Psoas muscle (tissue), 8 donors: ENCODE results near the gene PDHX. TPM values are rescaled to one million over a fixed set of nuclear protein-coding genes. Genes with fewer than 3 reads are reported as not detected.

Experiments used
- ATAC-seq, 4 donors: fragments of 200-7000 bp; cut with Tn5 transposase; one replicate each; pipeline ENCODE4 v1.9.1; 2020; ENCODE audit warnings: moderate library complexity in 3 of 4, mild to moderate bottlenecking in 2 of 4
- DNase-seq, 2 donors: peaks; one replicate each; pipeline ENCODE4 v3.0.0-alpha.2; 2020
- H3K27ac ChIP-seq: fragments of 200-600 bp; one replicate; pipeline ENCODE4 v1.8.0; 2022
- H3K27me3 ChIP-seq, 3 donors: fragments of 200-600 bp in 1 of 3; one replicate each; pipeline versions ENCODE4 v1.6.1 to v1.8.0; 2013 to 2022; ENCODE audit warnings: low read length in 2 of 3, mild to moderate bottlenecking in 2 of 3, moderate library complexity in 1 of 3; ENCODE audit not compliant: insufficient read depth in 3 of 3
- H3K36me3 ChIP-seq, 2 donors: fragments of 200-600 bp in 1 of 2; one replicate each; pipeline versions ENCODE4 v1.6.1 to v1.8.0; 2013 to 2022; ENCODE audit warnings: low read depth in 1 of 2, mild to moderate bottlenecking in 1 of 2, moderate library complexity in 1 of 2; ENCODE audit not compliant: insufficient read depth in 1 of 2
- H3K4me1 ChIP-seq: fragments of 200-600 bp; one replicate; pipeline ENCODE4 v1.8.0; 2022
- H3K4me3 ChIP-seq: fragments of 200-600 bp; one replicate; pipeline ENCODE4 v1.8.0; 2022; ENCODE audit warnings: mild to moderate bottlenecking
- H3K9me3 ChIP-seq: fragments of 200-600 bp; one replicate; pipeline ENCODE4 v1.8.0; 2022
- CTCF ChIP-seq: fragments of 200-600 bp; IDR thresholded peaks from one replicate; pipeline ENCODE4 v1.8.0; 2022; ENCODE audit warnings: antibody characterized with exemption
- WGBS, 3 donors: extraction: QIAGEN DNeasy Blood & Tissue Kit; methylation state at CpG; one replicate each; pipeline versions ENCODE4 v1.1.6 to v1.1.7; 2013; 5-methylcytosine and 5-hydroxymethylcytosine counted together
- intact Hi-C, 2 donors: fragments of 100-400 bp; cut with DNase I; formaldehyde crosslinking; loops; one replicate each; pipeline versions ENCODE4 v1.11.0 to v1.14.2; 2022
- polyA plus RNA-seq, 3 donors: library from polyadenylated mRNA; stranded (reverse); fragments of 200-250 nt; gene quantifications; one replicate each; pipeline ENCODE4 v1.2.3, GENCODE V29; 2013
- total RNA-seq, 4 donors: library from RNA; stranded (reverse); fragmentation: NEBNext Ultra II Directional in 2 of 4; extraction: Animal tissue kit (Norgen Biotek cat#: 25700) in 2 of 4; gene quantifications; one replicate each; pipeline versions ENCODE4 v1.2.1 to v1.2.4, GENCODE V29; 2021 to 2023
- donor health status: healthy with polysubstance abuse.
- donor health status: DM: no; HTN: no; CAD: no; lungs with moderate emphysema.
- donor health status: Bipolar disorder and iron deficiency.
- donor health status: healthy.
- donor health status: DM: yes; HTN: yes; CAD: no.
- donor health status: DM: no; HTN: no; CAD: no.
- donor health status: DM: no; HTN: no; CAD: no.
- donor health status: DM: yes; HTN: yes; CAD: no.

Gene PDHX
- total and polyA plus RNA-seq, 7 donors: 64.6 to 189 (median 101) TPM

GRCh38 chr11:34957206-34957605 lies 40.8 kb downstream of the PDHX start:
- TF ChIP-seq CTCF: no peak

GRCh38 chr11:34957606-34958005 lies 41.2 kb downstream of the PDHX start:
- no peak for DNase-seq
- Histone ChIP-seq H3K27me3 (no peaks in the 10 kb centered on the region), H3K27ac (no peak overlapping the region), H3K36me3 (peaks cover 0 to 27% of the 10 kb centered on the region in 2 donors), H3K4me1 (peaks cover 10% of the 10 kb centered on the region), H3K4me3 (no peak overlapping the region), H3K9me3 (no peaks in the 10 kb centered on the region)
- TF ChIP-seq CTCF: no peak
- WGBS, 3 donors: 96 to 97% (median 97%) methylated on average over 3 of the region's 3 CpGs
- ATAC-seq: no peak
- intact Hi-C loops: no loop called here

More at GRCh38 chr11:34957206-34957605, 40.8 kb downstream of the PDHX start:
- no peak for ATAC-seq
- no peaks in the 10 kb centered on the region for H3K9me3 ChIP-seq
- H3K27ac ChIP-seq: no peak overlapping the region
- peaks cover 0 to 27% of the 10 kb centered on the region in 2 donors for H3K36me3 ChIP-seq
- H3K4me3 ChIP-seq: no peak overlapping the region
- intact Hi-C loops: no loop called here
- H3K4me1 ChIP-seq: peaks cover 10% of the 10 kb centered on the region
- H3K27me3 ChIP-seq: no peaks in the 10 kb centered on the region
- no peak for DNase-seq
- WGBS, 3 donors: 96 to 99% (median 98%) methylated on average over 5 of the region's 5 CpGs

GRCh38 chr11:34959770-34960169 lies 43.4 kb downstream of the PDHX start:
- DNase-seq: no peak
- Histone ChIP-seq H3K4me3 (no peak overlapping the region), H3K9me3 (no peaks in the 10 kb centered on the region), H3K27me3 (no peaks in the 10 kb centered on the region), H3K4me1 (peaks cover 10% of the 10 kb centered on the region), H3K27ac (no peak overlapping the region), H3K36me3 (peaks cover 0 to 37% of the 10 kb centered on the region in 2 donors)
- 92 to 97% (median 95%) methylated on average over 1 of the region's 1 CpG for WGBS, 3 donors
- intact Hi-C loops: no loop called here
- TF ChIP-seq CTCF: no peak
- no peak for ATAC-seq

GRCh38 chr11:34960277-34960676 lies 43.9 kb downstream of the PDHX start:
- ATAC-seq (no peak), DNase-seq (no peak)
- WGBS, 3 donors: 43 to 47% (median 44%) methylated on average over 4 of the region's 4 CpGs
- H3K36me3 ChIP-seq: peaks cover 0 to 37% of the 10 kb centered on the region in 2 donors
- H3K9me3 ChIP-seq: no peaks in the 10 kb centered on the region
- no peak overlapping the region for H3K4me3 ChIP-seq
- H3K4me1 ChIP-seq: peaks cover 5% of the 10 kb centered on the region
- no peak for TF ChIP-seq CTCF
- no peak overlapping the region for H3K27ac ChIP-seq
- H3K27me3 ChIP-seq: no peaks in the 10 kb centered on the region
- intact Hi-C loops: no loop called here

- intact Hi-C loops: no loop called here
- no peak overlapping the region for H3K27ac ChIP-seq
- H3K27me3 ChIP-seq: no peaks in the 10 kb centered on the region
- no peak overlapping the region for H3K4me3 ChIP-seq
- peaks cover 5% of the 10 kb centered on the region for H3K4me1 ChIP-seq
- peaks cover 0 to 47% of the 10 kb centered on the region in 2 donors for H3K36me3 ChIP-seq
- no peak for ATAC-seq
- no peak for TF ChIP-seq CTCF
- DNase-seq: no peak
- no peaks in the 10 kb centered on the region for H3K9me3 ChIP-seq
Observed at GRCh38 chr11:34962034-34962433, 45.6 kb downstream of the PDHX start.
